Right lobe of liver (tissue), 4 donors: ENCODE measurements around the gene SOX15.

Experiments
- POLR2A ChIP-seq: fragments of 450-650 bp; IDR thresholded peaks from one replicate; pipeline ENCODE4 v1.6.1; 2017; ENCODE audit warnings: antibody characterized with exemption, mild to moderate bottlenecking
- TF ChIP-seq, protein P1 (sequence below), 4 donors: fragments of 200-600 bp in 3 of 4; fragments of 450-650 bp in 1 of 4; IDR thresholded peaks; one replicate each; pipeline versions ENCODE4 v1.5.1 to v1.8.0; 2016 to 2022; ENCODE audit warnings: antibody characterized with exemption in 4 of 4, mild to moderate bottlenecking in 2 of 4
- donor health status: DM: no; HTN: no; CAD: no.
- donor health status: DM: no; HTN: no; CAD: no.
- donor health status: DM: no; HTN: yes; CAD: no.

DNA sequence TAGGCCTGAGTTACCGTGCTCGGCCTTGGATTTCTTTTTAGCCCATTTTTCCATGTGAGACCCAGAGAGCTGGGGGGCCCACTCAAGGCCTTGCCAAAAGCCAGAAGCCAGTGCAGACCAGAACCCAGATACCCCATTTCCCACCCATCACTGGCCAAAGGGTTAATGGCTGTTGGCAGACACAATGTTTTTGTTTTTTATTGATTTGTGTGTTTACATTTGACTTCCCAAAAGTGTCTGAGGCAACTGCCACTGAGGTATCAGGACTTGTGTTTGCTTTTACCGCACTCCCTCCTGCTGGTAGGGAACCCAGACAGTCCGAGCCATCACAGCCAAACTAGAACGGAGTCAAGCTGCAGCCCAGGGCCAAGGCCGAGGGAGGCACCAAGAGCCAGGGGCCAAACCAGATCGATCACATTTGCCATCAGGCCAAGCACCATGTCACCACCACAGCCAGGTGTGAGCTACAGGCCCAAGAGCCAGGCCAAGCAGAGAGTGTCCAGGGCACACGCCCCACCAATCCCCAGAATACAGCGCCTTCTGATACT lies 48.7 kb downstream of the SOX15 start:
- TF ChIP-seq, protein P1, sequence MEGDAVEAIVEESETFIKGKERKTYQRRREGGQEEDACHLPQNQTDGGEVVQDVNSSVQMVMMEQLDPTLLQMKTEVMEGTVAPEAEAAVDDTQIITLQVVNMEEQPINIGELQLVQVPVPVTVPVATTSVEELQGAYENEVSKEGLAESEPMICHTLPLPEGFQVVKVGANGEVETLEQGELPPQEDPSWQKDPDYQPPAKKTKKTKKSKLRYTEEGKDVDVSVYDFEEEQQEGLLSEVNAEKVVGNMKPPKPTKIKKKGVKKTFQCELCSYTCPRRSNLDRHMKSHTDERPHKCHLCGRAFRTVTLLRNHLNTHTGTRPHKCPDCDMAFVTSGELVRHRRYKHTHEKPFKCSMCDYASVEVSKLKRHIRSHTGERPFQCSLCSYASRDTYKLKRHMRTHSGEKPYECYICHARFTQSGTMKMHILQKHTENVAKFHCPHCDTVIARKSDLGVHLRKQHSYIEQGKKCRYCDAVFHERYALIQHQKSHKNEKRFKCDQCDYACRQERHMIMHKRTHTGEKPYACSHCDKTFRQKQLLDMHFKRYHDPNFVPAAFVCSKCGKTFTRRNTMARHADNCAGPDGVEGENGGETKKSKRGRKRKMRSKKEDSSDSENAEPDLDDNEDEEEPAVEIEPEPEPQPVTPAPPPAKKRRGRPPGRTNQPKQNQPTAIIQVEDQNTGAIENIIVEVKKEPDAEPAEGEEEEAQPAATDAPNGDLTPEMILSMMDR (IDR thresholded peaks at IDR 0.05): no peak
- no peak for TF ChIP-seq POLR2A
